ENCODE measurements around the gene VRK2.
"Not testable (repeated sequence)": the region's sequence is repeated elsewhere in the genome, so short reads cannot be mapped to it uniquely, and the experiment has no call there.

Gene VRK2

GRCh38 chr2:58055033-58055786 is 8.6 kb downstream of the VRK2 start:
- no peak for FAIRE-seq

GRCh38 chr2:58056192-58056916 is 9.7 kb downstream of the VRK2 start:
- no peak for FAIRE-seq

- no peak for FAIRE-seq
These were observed 11.3 kb downstream of the VRK2 start for GRCh38 chr2:58057707-58058530.

- no peak for FAIRE-seq
These were observed 17.0 kb downstream of the VRK2 start for GRCh38 chr2:58063641-58064040.

GRCh38 chr2:58064086-58064485 is 17.5 kb downstream of the VRK2 start:
- no peak for FAIRE-seq

- FAIRE-seq = no peak
These were observed 18.6 kb downstream of the VRK2 start for GRCh38 chr2:58065248-58065647.

GRCh38 chr2:58067001-58067400 is 20.4 kb downstream of the VRK2 start:
- FAIRE-seq = no peak

- FAIRE-seq = no peak
These were observed 24.2 kb downstream of the VRK2 start for GRCh38 chr2:58070765-58071164.

- peak; percentile 76 for FAIRE-seq
These were observed 25.5 kb downstream of the VRK2 start for GRCh38 chr2:58072102-58072501.

- FAIRE-seq = no peak
These were observed 26.4 kb downstream of the VRK2 start for GRCh38 chr2:58073008-58073407.

- FAIRE-seq = no peak
These were observed 27.1 kb downstream of the VRK2 start for GRCh38 chr2:58073751-58074150.

- FAIRE-seq = peak; percentile 71
These were observed 34.4 kb downstream of the VRK2 start for GRCh38 chr2:58081000-58081399.

GRCh38 chr2:58089081-58089480 is 42.5 kb downstream of the VRK2 start:
- FAIRE-seq = no peak

GRCh38 chr2:58092772-58093171 is 46.2 kb downstream of the VRK2 start:
- not testable (repeated sequence) for FAIRE-seq

- FAIRE-seq = peak; percentile 55
These were observed 50.4 kb downstream of the VRK2 start for GRCh38 chr2:58097025-58097424.

GRCh38 chr2:58098254-58099095 is 51.9 kb downstream of the VRK2 start:
- FAIRE-seq = no peak

GRCh38 chr2:58099096-58099769 is 52.6 kb downstream of the VRK2 start:
- FAIRE-seq = no peak

- FAIRE-seq = no peak
These were observed 54.9 kb downstream of the VRK2 start for GRCh38 chr2:58101500-58101899.

GRCh38 chr2:58106896-58107295 is 60.3 kb downstream of the VRK2 start:
- no peak for FAIRE-seq

- FAIRE-seq = no peak
These were observed 61.5 kb downstream of the VRK2 start for GRCh38 chr2:58107803-58108710.

- no peak for FAIRE-seq
These were observed 62.9 kb downstream of the VRK2 start for GRCh38 chr2:58109481-58109880.

All from islet of Langerhans (tissue), 1 donor.